ENCODE results near the gene RPS21.
"Not testable (repeated sequence)": the region's sequence is repeated elsewhere in the genome, so short reads cannot be mapped to it uniquely, and the experiment has no call there.

Gene RPS21

GRCh38 chr20:62411479-62412193, 24.7 kb downstream of the RPS21 start:
- DNase-seq (ENCODE audit: low spot score): no peak

GRCh38 chr20:62412194-62413024, 25.5 kb downstream of the RPS21 start:
- no peak for DNase-seq (ENCODE audit: low spot score)

- DNase-seq (ENCODE audit: low spot score): no peak
Observed at GRCh38 chr20:62413025-62413570, 26.2 kb downstream of the RPS21 start.

- no peak for DNase-seq (ENCODE audit: low spot score)
Observed at GRCh38 chr20:62413896-62414481, 27.1 kb downstream of the RPS21 start.

- no peak for DNase-seq (ENCODE audit: low spot score)
Observed at GRCh38 chr20:62415354-62416111, 28.6 kb downstream of the RPS21 start.

GRCh38 chr20:62416651-62417637, 30.0 kb downstream of the RPS21 start:
- DNase-seq (ENCODE audit: low spot score): no peak

- DNase-seq (ENCODE audit: low spot score): no peak
Observed at GRCh38 chr20:62417981-62418708, 31.2 kb downstream of the RPS21 start.

GRCh38 chr20:62418709-62419487, 32.0 kb downstream of the RPS21 start:
- DNase-seq (ENCODE audit: low spot score): no peak

- DNase-seq (ENCODE audit: low spot score): no peak
Observed at GRCh38 chr20:62419759-62420158, 32.9 kb downstream of the RPS21 start.

- DNase-seq (ENCODE audit: low spot score): no peak
Observed at GRCh38 chr20:62420846-62421715, 34.2 kb downstream of the RPS21 start.

- DNase-seq (ENCODE audit: low spot score): no peak
Observed at GRCh38 chr20:62421716-62421990, 34.8 kb downstream of the RPS21 start.

- no peak for DNase-seq (ENCODE audit: low spot score)
Observed at GRCh38 chr20:62422636-62423325, 35.9 kb downstream of the RPS21 start.

GRCh38 chr20:62423326-62423706, 36.4 kb downstream of the RPS21 start:
- DNase-seq (ENCODE audit: low spot score): no peak

- DNase-seq (ENCODE audit: low spot score): no peak
Observed at GRCh38 chr20:62424249-62425107, 37.6 kb downstream of the RPS21 start.

- no peak for DNase-seq (ENCODE audit: low spot score)
Observed at GRCh38 chr20:62425281-62426058, 38.6 kb downstream of the RPS21 start.

- not testable (repeated sequence) for DNase-seq (ENCODE audit: low spot score)
Observed at GRCh38 chr20:62426059-62426348, 39.1 kb downstream of the RPS21 start.
